Thyroid gland (tissue), 4 donors: ENCODE measurements around the gene APOD. TPM values are rescaled to one million over a fixed set of nuclear protein-coding genes. Genes with fewer than 3 reads are reported as not detected.
"Not testable (repeated sequence)": the region's sequence is repeated elsewhere in the genome, so short reads cannot be mapped to it uniquely, and the experiment has no call there.

Source experiments
- DNase-seq, 2 donors: peaks; one replicate each; pipeline ENCODE4 v3.0.0-alpha.2; 2019
- H3K27ac ChIP-seq, 3 donors: fragments of 200-600 bp; sonication (generic); 1 replicate in 2 of 3; 2 replicates in 1 of 3; pipeline ENCODE4 v1.5.1; 2016 to 2019; ENCODE audit warnings: mild to moderate bottlenecking in 1 of 3, moderate library complexity in 1 of 3
- H3K27me3 ChIP-seq: fragments of 200-600 bp; sonication (generic); one replicate; pipeline ENCODE4 v1.5.1; 2019
- H3K36me3 ChIP-seq, 2 donors: fragments of 200-600 bp; sonication (generic); one replicate each; pipeline ENCODE4 v1.5.1; 2016 to 2019
- H3K4me1 ChIP-seq, 2 donors: fragments of 200-600 bp; sonication (generic); one replicate each; pipeline ENCODE4 v1.5.1; 2017 to 2019
- H3K4me3 ChIP-seq, 3 donors: fragments of 200-600 bp; sonication (generic); replicated peaks in 1 of 3; 1 replicate in 2 of 3; 2 replicates in 1 of 3; pipeline ENCODE4 v1.5.1; 2016; ENCODE audit warnings: mild to moderate bottlenecking in 1 of 3
- H3K9me3 ChIP-seq: fragments of 200-600 bp; sonication (generic); one replicate; pipeline ENCODE4 v1.5.1; 2017
- POLR2A ChIP-seq, 2 donors: fragments of 450-650 bp; IDR thresholded peaks; one replicate each; pipeline ENCODE4 v1.6.1; 2017; ENCODE audit warnings: antibody characterized with exemption in 2 of 2, mild to moderate bottlenecking in 2 of 2, moderate library complexity in 1 of 2
- WGBS, 2 donors: methylation state at CpG; one replicate each; pipeline ENCODE4 v1.1.5; 2017; 5-methylcytosine and 5-hydroxymethylcytosine counted together
- intact Hi-C: fragments of 100-400 bp; cut with DNase I; formaldehyde crosslinking; loops from one replicate; pipeline ENCODE4 v1.15.1; 2023
- total RNA-seq, 4 donors: library from RNA; depleted of rRNA; stranded (reverse); fragments of >200 nt; gene quantifications; one replicate each; pipeline ENCODE4 v1.2.3, GENCODE V29; 2016
- TF ChIP-seq, protein P1 (sequence below), 6 experiments: fragments of 200-600 bp in 3 of 6; fragments of 450-650 bp in 3 of 6; sonication (generic) in 3 of 6; IDR thresholded peaks; one replicate each; pipeline ENCODE4 v1.5.1; 2016 to 2019; ENCODE audit warnings: antibody characterized with exemption in 6 of 6, mild to moderate bottlenecking in 2 of 6, inconsistent platforms in 1 of 6, moderate library complexity in 1 of 6

APOD gene
- total RNA-seq, 4 donors from 2014 or later = 283 to 756 (median 407) TPM

DNA sequence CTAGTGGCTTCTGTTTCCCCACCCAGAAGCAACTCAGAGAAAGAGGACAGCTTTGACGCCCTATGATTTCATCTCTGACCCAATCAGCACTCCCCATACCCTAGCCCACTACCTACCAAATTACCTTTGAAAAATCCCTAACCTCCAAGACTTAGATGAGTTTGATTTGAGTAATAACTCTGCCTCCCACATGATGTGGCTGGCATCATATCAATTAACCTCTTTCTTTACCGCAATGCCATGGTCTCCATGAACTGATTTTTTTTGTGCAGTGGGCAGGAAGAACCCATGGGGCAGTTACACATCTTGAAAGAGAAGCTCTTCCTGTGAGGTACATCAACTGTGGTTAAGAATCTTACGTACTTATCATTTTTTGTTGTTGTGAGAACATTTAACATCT lies 25.5 kb upstream of the APOD start:
- Histone ChIP-seq H3K4me3 (no peak overlapping the region), H3K36me3 (no peaks in the 10 kb centered on the region), H3K27ac (no peak overlapping the region), H3K4me1 (peaks cover 0 to 1% of the 10 kb centered on the region in 2 donors), H3K27me3 (no peaks in the 10 kb centered on the region), H3K9me3 (no peaks in the 10 kb centered on the region)
- intact Hi-C loops = no loop called here
- TF ChIP-seq, protein P1, sequence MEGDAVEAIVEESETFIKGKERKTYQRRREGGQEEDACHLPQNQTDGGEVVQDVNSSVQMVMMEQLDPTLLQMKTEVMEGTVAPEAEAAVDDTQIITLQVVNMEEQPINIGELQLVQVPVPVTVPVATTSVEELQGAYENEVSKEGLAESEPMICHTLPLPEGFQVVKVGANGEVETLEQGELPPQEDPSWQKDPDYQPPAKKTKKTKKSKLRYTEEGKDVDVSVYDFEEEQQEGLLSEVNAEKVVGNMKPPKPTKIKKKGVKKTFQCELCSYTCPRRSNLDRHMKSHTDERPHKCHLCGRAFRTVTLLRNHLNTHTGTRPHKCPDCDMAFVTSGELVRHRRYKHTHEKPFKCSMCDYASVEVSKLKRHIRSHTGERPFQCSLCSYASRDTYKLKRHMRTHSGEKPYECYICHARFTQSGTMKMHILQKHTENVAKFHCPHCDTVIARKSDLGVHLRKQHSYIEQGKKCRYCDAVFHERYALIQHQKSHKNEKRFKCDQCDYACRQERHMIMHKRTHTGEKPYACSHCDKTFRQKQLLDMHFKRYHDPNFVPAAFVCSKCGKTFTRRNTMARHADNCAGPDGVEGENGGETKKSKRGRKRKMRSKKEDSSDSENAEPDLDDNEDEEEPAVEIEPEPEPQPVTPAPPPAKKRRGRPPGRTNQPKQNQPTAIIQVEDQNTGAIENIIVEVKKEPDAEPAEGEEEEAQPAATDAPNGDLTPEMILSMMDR (IDR thresholded peaks at IDR 0.05) = no peak
- no peak for TF ChIP-seq POLR2A (IDR thresholded peaks at IDR 0.05)
- DNase-seq = no peak
- 80 to 89% methylated on average over 3 of the region's 3 CpGs for WGBS, 2 donors

GRCh38 chr3:195601785-195602184 lies 18.0 kb upstream of the APOD start:
- H3K4me1 ChIP-seq, H3K27me3 ChIP-seq, H3K36me3 ChIP-seq, H3K4me3 ChIP-seq, H3K27ac ChIP-seq, DNase-seq, intact Hi-C loops, H3K9me3 ChIP-seq: not testable (repeated sequence)
- 87 to 94% methylated on average over 2 of the region's 2 CpGs for WGBS, 2 donors

DNA sequence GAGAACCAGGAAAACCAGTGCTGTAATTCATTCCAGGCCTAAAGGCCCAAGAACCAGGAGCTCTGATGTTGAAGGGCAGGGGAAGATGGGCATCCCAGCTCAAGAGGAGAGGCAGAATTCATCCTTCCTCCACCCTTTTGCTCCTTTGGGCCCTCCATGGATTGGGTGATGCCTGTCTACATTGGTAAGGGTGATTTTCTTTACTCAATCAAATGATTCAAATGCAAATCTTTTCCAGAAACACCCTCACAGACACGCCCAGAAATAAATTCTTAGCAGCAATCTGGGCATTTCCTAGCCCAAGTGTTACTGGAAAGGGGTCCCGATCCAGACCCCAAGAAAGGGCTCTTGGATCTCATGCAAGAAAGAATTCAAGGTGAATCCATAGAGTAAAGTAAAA lies 17.6 kb upstream of the APOD start:
- H3K4me1 ChIP-seq = no peaks in the 10 kb centered on the region
- TF ChIP-seq, protein P1 (IDR thresholded peaks at IDR 0.05) = no peak
- TF ChIP-seq POLR2A (IDR thresholded peaks at IDR 0.05) = no peak
- DNase-seq = no peak
- no peak overlapping the region for H3K4me3 ChIP-seq
- 86 to 97% methylated on average over 2 of the region's 2 CpGs for WGBS, 2 donors
- intact Hi-C loops = no loop called here
- no peaks in the 10 kb centered on the region for H3K36me3 ChIP-seq
- no peaks in the 10 kb centered on the region for H3K27me3 ChIP-seq
- no peaks in the 10 kb centered on the region for H3K9me3 ChIP-seq
- no peak overlapping the region for H3K27ac ChIP-seq

DNA sequence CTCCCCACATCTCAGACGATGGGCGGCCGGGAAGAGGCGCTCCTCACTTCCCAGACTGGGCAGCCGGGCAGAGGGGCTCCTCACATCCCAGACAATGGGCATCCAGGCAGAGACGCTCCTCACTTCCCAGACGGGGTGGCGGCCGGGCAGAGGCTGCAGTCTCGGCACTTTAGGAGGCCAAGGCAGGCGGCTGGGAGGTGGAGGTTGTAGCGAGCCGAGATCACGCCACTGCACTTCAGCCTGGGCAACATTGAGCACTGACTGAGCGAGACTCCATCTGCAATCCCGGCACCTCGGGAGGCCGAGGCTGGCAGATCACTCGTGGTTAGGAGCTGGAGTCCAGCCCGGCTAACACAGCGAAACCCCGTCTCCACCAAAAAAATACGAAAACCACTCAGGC lies 16.2 kb upstream of the APOD start:
- H3K27ac ChIP-seq, intact Hi-C loops: not testable (repeated sequence)
- 88 to 92% methylated on average over 9 to 17 of the region's 23 CpGs for WGBS, 2 donors

GRCh38 chr3:195599516-195599915 lies 15.8 kb upstream of the APOD start:
- H3K27me3 ChIP-seq, H3K9me3 ChIP-seq, DNase-seq, H3K27ac ChIP-seq, H3K4me3 ChIP-seq, intact Hi-C loops, H3K4me1 ChIP-seq, H3K36me3 ChIP-seq: not testable (repeated sequence)
- 90 to 95% methylated on average over 8 to 16 of the region's 24 CpGs for WGBS, 2 donors

More for the DNA sequence above, 16.2 kb upstream of the APOD start:
- H3K27me3 ChIP-seq, H3K4me1 ChIP-seq, DNase-seq, H3K4me3 ChIP-seq, H3K9me3 ChIP-seq, H3K36me3 ChIP-seq: not testable (repeated sequence)

DNA sequence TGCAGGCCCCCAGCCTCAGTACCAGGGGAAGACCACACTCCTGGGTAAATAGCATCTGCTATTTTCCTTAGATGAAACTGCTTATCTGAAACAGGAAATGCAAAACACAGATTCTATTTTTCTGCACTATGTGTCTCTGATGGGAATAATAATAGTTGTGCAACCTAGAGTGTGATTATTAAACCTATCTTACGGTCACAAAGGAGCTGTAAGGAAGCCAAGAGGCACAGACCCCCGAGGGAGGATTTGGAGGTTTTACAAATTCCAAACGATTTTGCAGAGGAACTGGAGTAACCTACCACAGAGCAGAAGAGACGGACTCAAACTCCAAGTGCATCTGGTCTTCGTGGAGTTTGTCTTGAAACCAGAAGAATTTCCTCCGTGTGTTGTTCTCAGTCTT lies 14.1 kb upstream of the APOD start:
- DNase-seq = no peak
- H3K27ac ChIP-seq = no peak overlapping the region
- 68 to 71% methylated on average over 6 of the region's 6 CpGs for WGBS, 2 donors

More for the DNA sequence above, 14.1 kb upstream of the APOD start:
- H3K4me1 ChIP-seq = no peaks in the 10 kb centered on the region
- TF ChIP-seq POLR2A (IDR thresholded peaks at IDR 0.05) = no peak
- TF ChIP-seq, protein P1 (IDR thresholded peaks at IDR 0.05) = no peak
- no peaks in the 10 kb centered on the region for H3K36me3 ChIP-seq
- H3K27me3 ChIP-seq = no peaks in the 10 kb centered on the region
- no peaks in the 10 kb centered on the region for H3K9me3 ChIP-seq
- intact Hi-C loops = no loop called here
- H3K4me3 ChIP-seq = no peak overlapping the region
